GM23248 (cell line): ENCODE data around the gene SLC29A3.

Experiments used
- EZH2 ChIP-seq: fragments of 200-600 bp; sonication (generic); IDR thresholded peaks from 2 replicates; pipeline ENCODE4 v1.6.1; 2018; ENCODE audit warnings: antibody characterized with exemption, mild to moderate bottlenecking; ENCODE audit not compliant: insufficient read depth, poor library complexity, severe bottlenecking
- EZH2phosphoT487 ChIP-seq: fragments of 200-600 bp; sonication (generic); IDR thresholded peaks from 2 replicates; pipeline ENCODE4 v1.6.1; 2018; ENCODE audit warnings: antibody characterized with exemption, moderate library complexity, mild to moderate bottlenecking, low read depth; ENCODE audit not compliant: insufficient read depth

DNA sequence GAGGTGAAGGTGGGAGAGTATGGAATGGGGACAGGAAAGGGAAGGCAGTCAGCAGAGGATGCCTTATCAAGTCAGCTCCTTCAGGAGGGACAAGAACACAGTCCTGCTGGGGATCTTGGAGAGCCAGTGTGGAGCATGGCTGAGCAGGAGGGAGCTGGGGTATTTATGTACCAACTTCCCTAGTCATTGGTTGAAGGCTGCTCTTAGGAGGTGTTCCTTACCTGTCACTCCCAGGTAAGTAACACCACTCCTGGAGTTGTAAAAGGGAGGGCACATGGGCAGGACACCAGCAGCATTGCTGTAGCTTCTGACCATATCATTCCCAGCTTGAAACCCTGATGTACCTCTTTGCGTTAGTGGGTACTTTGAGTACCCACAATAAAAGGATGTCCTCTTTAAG, 29.8 kb downstream of the SLC29A3 start:
- TF ChIP-seq EZH2phosphoT487, result no peak
- TF ChIP-seq EZH2, result no peak
